HUES48 (cell line): ENCODE measurements around the gene SLC35F6.

ENCODE experiments used
- H3K27ac ChIP-seq: one replicate; pipeline ENCODE4 v1.7.0; 2013; ENCODE audit warnings: low read depth, low read length, inconsistent platforms
- H3K27me3 ChIP-seq: 2 replicates; pipeline ENCODE4 v1.6.1; 2013; ENCODE audit warnings: mild to moderate bottlenecking, low read length; ENCODE audit not compliant: control insufficient read depth, insufficient read depth
- H3K36me3 ChIP-seq: 2 replicates; pipeline ENCODE4 v1.6.1; 2013; ENCODE audit warnings: low read length; ENCODE audit not compliant: control insufficient read depth, insufficient read depth
- H3K4me1 ChIP-seq: 2 replicates; pipeline ENCODE4 v1.6.1; 2013; ENCODE audit warnings: mild to moderate bottlenecking, low read length; ENCODE audit not compliant: control insufficient read depth, insufficient read depth
- H3K4me3 ChIP-seq: 2 replicates; pipeline ENCODE4 v1.5.1; 2013; ENCODE audit warnings: mild to moderate bottlenecking, low read depth, low read length
- H3K9ac ChIP-seq: 2 replicates; pipeline ENCODE4 v1.6.1; 2013; ENCODE audit warnings: mild to moderate bottlenecking, low read depth, low read length, moderate library complexity
- H3K9me3 ChIP-seq: 2 replicates; pipeline ENCODE4 v1.6.1; 2013; ENCODE audit warnings: low read length; ENCODE audit not compliant: control insufficient read depth, insufficient read depth

SLC35F6 gene

DNA sequence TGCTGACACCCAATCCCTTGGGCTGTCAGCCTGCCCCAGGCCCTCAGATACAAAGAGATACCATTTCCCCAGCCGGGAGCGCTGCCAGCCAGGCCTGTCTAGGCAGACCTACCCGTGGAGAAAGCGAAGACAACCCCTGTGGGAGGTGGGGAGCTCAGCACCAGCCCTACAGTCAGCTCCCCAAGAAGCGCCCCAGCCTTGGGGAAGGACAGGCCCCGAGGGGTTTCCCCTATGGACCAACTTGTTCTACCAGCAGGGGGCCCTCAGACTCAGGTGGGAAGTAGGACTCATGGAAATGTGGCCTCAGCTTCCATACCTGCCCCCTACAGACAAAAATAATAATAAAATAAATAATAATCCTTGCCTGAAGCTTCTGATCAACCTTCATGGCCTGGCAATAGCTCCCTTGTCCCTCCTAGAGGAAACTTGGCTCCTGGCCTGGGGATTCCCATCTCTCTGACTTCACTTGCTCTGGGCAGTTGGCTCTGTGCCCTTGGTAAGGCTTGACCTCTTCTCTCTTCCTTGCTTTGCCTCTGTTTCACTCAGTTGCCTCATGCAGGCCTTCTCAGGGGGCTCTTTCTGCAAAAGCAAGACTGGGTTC is 7.0 kb downstream of the SLC35F6 start:
- Histone ChIP-seq H3K27me3 (no peaks in the 10 kb centered on the region), H3K4me3 (no peak overlapping the region), H3K27ac (no peak overlapping the region), H3K4me1 (peaks cover 3% of the 10 kb centered on the region; the same call in 1 of the 2 replicates), H3K9ac (no peak overlapping the region), H3K36me3 (peaks cover 9% of the 10 kb centered on the region), H3K9me3 (no peaks in the 10 kb centered on the region)

DNA sequence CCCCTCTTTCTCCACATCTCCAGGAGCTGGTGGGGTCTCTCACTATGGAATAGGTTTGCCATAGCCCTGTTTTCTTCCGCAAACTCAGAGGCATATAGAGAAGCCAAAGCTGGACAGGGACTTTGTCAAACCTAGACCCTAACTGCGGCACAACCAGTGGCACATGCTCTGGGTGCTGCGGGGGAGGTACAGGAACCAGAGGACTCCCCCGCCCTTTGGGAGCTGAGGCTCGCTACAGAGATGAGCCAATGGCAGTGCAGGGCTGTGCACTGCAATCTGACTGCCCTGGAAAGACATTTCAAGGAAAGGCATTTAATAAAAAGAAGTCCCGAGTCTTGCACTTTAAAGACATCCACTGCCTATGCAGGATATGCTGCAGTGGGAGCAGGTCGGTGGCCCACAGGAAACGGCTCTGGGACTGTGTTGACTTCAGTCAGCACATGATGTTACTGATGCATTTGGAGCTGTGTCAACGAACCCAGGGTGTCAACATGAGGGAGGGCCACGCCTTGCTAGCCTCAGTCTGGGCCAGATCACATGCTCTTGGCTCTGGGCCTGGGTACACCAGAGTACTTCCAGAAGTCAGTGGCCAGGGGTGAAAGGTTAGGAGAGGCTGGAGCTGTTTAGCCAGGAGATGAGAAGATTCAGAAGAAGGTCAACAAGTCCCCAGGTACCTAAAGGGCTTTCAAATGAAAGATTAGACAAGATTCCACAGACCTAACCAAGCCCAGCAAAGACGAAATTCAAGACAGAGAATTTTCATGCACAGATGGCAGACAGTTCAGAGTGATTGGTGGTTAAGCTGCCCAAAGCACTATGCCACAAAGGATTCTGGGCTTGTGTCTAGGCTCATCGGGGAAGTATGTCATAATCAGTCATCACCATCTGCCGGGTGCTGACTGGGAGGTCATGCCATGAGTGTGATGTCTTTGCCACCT is 8.2 kb downstream of the SLC35F6 start:
- Histone ChIP-seq H3K4me1 (peaks cover under 1% of the 10 kb centered on the region; the same call in 1 of the 2 replicates), H3K4me3 (no peak overlapping the region), H3K9ac (no peak overlapping the region), H3K27me3 (no peaks in the 10 kb centered on the region), H3K36me3 (peaks cover 12% of the 10 kb centered on the region), H3K9me3 (no peaks in the 10 kb centered on the region), H3K27ac (no peak overlapping the region)

DNA sequence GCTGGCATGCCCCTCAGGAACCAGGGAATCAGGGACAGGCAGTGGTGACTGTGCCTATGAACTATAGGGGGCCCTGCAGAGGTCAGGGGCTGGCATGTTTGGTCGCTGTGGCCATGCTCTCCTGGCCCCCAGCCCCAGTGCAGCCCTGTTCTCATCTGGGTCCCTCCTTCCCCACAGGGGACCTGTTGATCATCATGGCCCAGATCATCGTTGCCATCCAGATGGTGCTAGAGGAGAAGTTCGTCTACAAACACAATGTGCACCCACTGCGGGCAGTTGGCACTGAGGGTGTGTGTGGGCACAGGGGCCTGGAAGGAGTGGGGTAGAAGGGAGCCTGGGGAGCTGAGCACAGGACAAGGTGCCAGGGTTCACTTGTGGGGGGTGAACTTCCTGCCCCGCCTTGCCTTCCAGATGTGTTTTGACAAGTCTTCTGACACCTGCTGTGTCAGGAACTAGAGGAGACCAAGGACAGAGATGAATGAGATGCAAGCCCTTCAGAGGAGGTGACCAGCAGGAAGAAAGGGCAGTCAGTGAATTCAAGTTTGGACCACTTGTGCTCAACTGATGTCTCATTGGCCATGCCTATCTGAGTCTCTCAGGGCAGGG is 12.2 kb downstream of the SLC35F6 start:
- Histone ChIP-seq H3K36me3 (peaks cover 31% of the 10 kb centered on the region), H3K9ac (no peak overlapping the region), H3K27me3 (no peaks in the 10 kb centered on the region), H3K4me1 (no peaks in the 10 kb centered on the region), H3K27ac (no peak overlapping the region), H3K9me3 (no peaks in the 10 kb centered on the region), H3K4me3 (no peak overlapping the region)

DNA sequence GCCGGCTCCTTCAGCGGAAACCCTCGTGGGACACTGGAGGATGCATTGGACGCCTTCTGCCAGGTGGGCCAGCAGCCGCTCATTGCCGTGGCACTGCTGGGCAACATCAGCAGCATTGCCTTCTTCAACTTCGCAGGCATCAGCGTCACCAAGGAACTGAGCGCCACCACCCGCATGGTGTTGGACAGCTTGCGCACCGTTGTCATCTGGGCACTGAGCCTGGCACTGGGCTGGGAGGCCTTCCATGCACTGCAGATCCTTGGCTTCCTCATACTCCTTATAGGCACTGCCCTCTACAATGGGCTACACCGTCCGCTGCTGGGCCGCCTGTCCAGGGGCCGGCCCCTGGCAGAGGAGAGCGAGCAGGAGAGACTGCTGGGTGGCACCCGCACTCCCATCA is 14.0 kb downstream of the SLC35F6 start:
- peaks cover 31% of the 10 kb centered on the region for H3K36me3 ChIP-seq
- no peaks in the 10 kb centered on the region for H3K9me3 ChIP-seq
- H3K27ac ChIP-seq = no peak overlapping the region
- H3K9ac ChIP-seq = no peak overlapping the region
- H3K4me1 ChIP-seq = no peaks in the 10 kb centered on the region
- H3K27me3 ChIP-seq = no peaks in the 10 kb centered on the region
- no peak overlapping the region for H3K4me3 ChIP-seq

DNA sequence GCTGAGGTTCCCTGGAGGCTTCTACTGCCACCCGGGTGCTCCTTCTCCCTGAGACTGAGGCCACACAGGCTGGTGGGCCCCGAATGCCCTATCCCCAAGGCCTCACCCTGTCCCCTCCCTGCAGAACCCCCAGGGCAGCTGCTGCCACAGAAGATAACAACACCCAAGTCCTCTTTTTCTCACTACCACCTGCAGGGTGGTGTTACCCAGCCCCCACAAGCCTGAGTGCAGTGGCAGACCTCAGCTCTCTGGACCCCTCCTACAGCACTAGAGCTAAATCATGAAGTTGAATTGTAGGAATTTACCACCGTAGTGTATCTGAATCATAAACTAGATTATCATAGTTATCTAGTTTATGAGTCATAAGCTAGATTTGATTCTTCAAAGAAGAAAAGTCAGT is 14.4 kb downstream of the SLC35F6 start:
- Histone ChIP-seq H3K4me1 (no peaks in the 10 kb centered on the region), H3K27me3 (no peaks in the 10 kb centered on the region), H3K36me3 (peaks cover 31% of the 10 kb centered on the region), H3K4me3 (no peak overlapping the region), H3K9ac (no peak overlapping the region), H3K27ac (no peak overlapping the region), H3K9me3 (no peaks in the 10 kb centered on the region)

DNA sequence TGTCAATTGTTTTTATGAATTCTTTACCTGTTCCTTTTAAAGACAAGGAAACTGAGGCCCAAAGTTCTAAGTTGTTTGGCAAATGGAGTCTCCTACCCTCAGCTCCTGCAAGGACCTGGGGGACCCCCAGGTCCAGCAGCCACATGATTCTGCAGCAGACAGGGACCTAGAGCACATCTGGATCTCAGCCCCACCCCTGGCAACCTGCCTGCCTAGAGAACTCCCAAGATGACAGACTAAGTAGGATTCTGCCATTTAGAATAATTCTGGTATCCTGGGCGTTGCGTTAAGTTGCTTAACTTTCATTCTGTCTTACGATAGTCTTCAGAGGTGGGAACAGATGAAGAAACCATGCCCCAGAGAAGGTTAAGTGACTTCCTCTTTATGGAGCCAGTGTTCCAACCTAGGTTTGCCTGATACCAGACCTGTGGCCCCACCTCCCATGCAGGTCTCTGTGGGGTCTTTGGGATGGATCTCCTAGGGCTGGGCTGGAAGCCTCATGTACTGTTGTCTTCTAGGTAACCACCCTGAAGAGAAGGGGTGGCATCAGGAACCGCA is 16.2 kb downstream of the SLC35F6 start:
- H3K9ac ChIP-seq = no peak overlapping the region
- H3K4me1 ChIP-seq = no peaks in the 10 kb centered on the region
- peaks cover 28% of the 10 kb centered on the region for H3K36me3 ChIP-seq

DNA sequence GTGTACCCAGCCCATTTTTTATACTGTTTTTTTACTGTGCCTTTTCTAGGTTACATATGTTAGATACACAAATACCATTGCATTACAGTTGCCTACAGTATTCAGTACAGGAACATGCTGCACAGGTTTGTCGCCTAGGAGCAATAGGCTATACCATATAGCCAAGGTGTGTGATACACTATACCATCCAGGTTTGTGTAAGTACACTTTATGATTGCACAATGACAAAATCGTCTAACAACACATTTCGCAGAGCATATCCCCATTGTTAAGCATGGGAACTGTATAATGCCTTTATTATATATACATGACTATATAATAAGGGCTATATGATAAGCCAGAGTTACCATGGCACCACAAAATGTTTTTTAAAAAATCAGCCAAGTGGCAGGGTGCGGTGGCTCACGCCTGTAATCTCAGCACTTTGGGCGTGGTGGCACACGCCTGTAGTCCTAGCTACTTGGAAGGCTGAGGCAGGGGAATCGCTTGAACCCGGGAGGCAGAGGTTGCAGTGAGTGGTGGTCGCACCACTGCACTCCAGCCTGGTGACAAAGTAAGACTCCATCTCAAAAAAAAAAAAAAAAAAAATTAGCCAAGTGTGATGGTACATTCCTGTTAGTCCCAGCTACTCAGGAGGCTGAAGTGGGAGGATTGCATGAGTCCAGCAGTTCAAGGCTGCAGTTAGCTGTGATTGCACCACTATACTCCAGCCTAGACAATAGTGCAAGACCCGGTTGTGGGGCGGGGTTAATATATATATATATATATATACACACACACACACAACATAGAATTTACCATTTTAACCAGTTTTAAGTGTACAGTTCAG is 19.0 kb downstream of the SLC35F6 start:
- peaks cover 18% of the 10 kb centered on the region for H3K36me3 ChIP-seq
- H3K27me3 ChIP-seq = peaks cover 7% of the 10 kb centered on the region; the same call in 1 of the 2 replicates
- no peak overlapping the region for H3K9ac ChIP-seq
- no peak overlapping the region for H3K27ac ChIP-seq
- H3K4me1 ChIP-seq = no peaks in the 10 kb centered on the region
- no peak overlapping the region for H3K4me3 ChIP-seq
- H3K9me3 ChIP-seq = no peaks in the 10 kb centered on the region

More for the DNA sequence above, 16.2 kb downstream of the SLC35F6 start:
- H3K27me3 ChIP-seq = peaks cover 7% of the 10 kb centered on the region; the same call in 1 of the 2 replicates
- H3K4me3 ChIP-seq = no peak overlapping the region
- no peaks in the 10 kb centered on the region for H3K9me3 ChIP-seq
- no peak overlapping the region for H3K27ac ChIP-seq

DNA sequence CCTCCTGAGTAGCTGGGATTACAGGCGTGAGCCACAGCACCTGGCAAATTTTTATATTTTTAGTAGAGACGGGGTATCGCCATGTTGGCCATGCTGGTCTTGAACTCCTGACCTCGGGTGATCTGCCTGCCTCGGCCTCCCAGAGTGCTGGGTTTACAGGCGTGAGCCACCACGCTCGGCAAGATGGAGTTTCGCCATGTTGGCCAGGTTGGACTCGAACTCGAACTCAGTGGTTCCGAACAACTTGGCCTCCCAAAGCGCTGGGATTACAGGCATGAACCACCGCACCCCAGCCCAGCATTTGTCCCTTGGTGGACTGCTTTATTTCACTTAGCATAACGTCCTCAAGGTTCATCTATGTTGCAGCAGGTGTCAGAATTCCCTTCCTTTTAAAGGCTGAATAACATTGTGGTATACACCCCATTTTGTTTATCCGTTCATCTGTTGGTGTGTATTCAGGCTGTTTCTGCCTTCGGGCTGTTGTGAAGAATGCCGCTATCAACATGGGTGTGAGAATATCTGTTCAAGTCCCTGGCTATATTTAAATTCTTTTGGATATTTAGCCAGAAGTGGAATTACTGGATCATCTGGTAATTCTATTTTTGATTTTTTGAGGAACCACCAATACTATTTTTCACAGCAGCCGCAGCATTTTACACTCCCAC is 20.6 kb downstream of the SLC35F6 start:
- no peak overlapping the region for H3K27ac ChIP-seq
- peaks cover 17% of the 10 kb centered on the region for H3K36me3 ChIP-seq
- H3K9ac ChIP-seq = no peak overlapping the region
- peaks cover 7% of the 10 kb centered on the region; the same call in 1 of the 2 replicates for H3K27me3 ChIP-seq
- no peaks in the 10 kb centered on the region for H3K4me1 ChIP-seq
- H3K4me3 ChIP-seq = no peak overlapping the region
- no peaks in the 10 kb centered on the region for H3K9me3 ChIP-seq

DNA sequence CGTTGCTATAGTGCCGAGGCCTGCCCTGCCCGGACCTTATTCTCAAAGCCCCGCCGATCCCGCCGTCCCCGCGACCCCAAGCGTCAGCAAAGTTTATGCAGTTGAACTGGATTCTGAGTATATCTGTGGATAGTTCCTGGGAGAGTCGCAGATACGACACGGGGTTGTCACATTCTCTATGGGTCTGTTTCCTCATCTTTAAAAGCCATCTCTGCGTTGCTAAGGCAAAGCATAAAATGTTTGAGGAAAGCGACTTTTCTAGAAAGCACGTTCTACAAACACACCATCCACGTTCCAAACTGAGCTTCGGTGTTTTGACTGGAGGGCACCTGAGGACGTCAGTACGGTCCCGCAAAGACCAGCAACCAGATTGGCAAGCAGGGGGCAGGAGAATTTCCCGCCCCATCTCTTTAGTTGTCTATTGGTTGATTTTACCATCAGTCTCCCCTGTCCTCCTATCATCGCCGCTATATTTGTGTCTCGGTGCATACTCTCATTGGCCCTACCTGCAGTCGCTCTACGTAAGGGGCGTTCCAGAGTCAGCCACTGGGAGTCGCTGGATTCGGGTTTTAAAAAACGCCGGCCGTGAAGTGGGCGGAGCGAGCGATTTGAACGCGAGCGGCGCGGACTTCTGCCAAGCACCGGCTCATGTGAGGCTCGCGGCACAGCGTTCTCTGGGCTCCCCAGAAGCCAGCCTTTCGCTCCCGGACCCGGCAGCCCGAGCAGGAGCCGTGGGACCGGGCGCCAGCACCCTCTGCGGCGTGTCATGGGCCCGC is 21.5 kb downstream of the SLC35F6 start, which contains the start of gene CENPA:
Gene CENPA, plus strand, starts transcription at position 626 of the 776 bp plus-strand sequence. Its CDS starts 141 bp downstream, at position 767.
- Histone ChIP-seq H3K4me3 (peak within 1 kb of the TSS; percentile 78), H3K9ac (peak within 1 kb of the TSS; percentile 62), H3K27me3 (peaks cover 7% of the 10 kb centered on the region; the same call in 1 of the 2 replicates), H3K4me1 (no peaks in the 10 kb centered on the region), H3K36me3 (peaks cover 12% of the 10 kb centered on the region), H3K9me3 (no peaks in the 10 kb centered on the region), H3K27ac (peak within 1 kb of the TSS; percentile 85)
